HL-60 (cell line): ENCODE measurements around the gene ATL2.
A peak's percentile ranks its signal among the peaks of the same experiment; 100 is the strongest.
"Not testable (repeated sequence)": the region's sequence is repeated elsewhere in the genome, so short reads cannot be mapped to it uniquely, and the experiment has no call there.

Experiments used
- DNase-seq, 2 experiments: peaks; one replicate each; pipeline ENCODE4 v3.0.0-alpha.2; 2010 to 2020; ENCODE audit warnings: low read depth in 1 of 2, low spot score in 1 of 2
- H3K27ac ChIP-seq: fragments of 250-450 bp; sonication (Bioruptor Pico); replicated peaks from 2 replicates; pipeline ENCODE4 v1.5.1; 2020; ENCODE audit warnings: mild to moderate bottlenecking, moderate library complexity
- H3K27me3 ChIP-seq: fragments of 250-450 bp; sonication (Bioruptor Pico); 2 replicates; pipeline ENCODE4 v1.5.1; 2021; ENCODE audit warnings: mild to moderate bottlenecking, moderate library complexity; ENCODE audit not compliant: insufficient read depth, poor library complexity, severe bottlenecking
- H3K4me3 ChIP-seq: replicated peaks from 2 replicates; pipeline ENCODE4 v1.5.1; 2011; ENCODE audit warnings: mild to moderate bottlenecking, control low read depth, low read length; ENCODE audit not compliant: insufficient read depth
- CTCF ChIP-seq: IDR thresholded peaks from one replicate; pipeline ENCODE4 v1.5.1; 2011; ENCODE audit warnings: low read length, control low read depth, inconsistent platforms; ENCODE audit not compliant: insufficient read depth
- GABPA ChIP-seq: IDR thresholded peaks from 2 replicates; pipeline ENCODE4 v1.6.1; 2012; ENCODE audit warnings: low read depth
- POLR2AphosphoS5 ChIP-seq: IDR thresholded peaks from 2 replicates; pipeline ENCODE4 v1.6.1; 2012; ENCODE audit warnings: low read depth
- REST ChIP-seq: IDR thresholded peaks from 2 replicates; pipeline ENCODE4 v1.6.1; 2012; ENCODE audit warnings: low read depth; ENCODE audit not compliant: insufficient replicate concordance
- SPI1 ChIP-seq: IDR thresholded peaks from 2 replicates; pipeline ENCODE4 v1.6.1; 2012; ENCODE audit warnings: low read depth, mild to moderate bottlenecking, borderline replicate concordance

ATL2 gene

GRCh38 chr2:38260972-38261371, 116.1 kb downstream of the ATL2 start:
- TF ChIP-seq POLR2AphosphoS5, result no peak
- no peak for TF ChIP-seq GABPA
- no peak for TF ChIP-seq REST
- no peak for TF ChIP-seq CTCF
- TF ChIP-seq SPI1, result no peak
- no peak overlapping the region for H3K27ac ChIP-seq
- DNase-seq, result no peak
- no peak overlapping the region for H3K4me3 ChIP-seq
- no peaks in the 10 kb centered on the region for H3K27me3 ChIP-seq

GRCh38 chr2:38260469-38260868, 116.6 kb downstream of the ATL2 start:
- TF ChIP-seq REST, result no peak
- Histone ChIP-seq H3K4me3 (no peak overlapping the region), H3K27me3 (no peaks in the 10 kb centered on the region), H3K27ac (no peak overlapping the region)
- DNase-seq, result no peak

- TF ChIP-seq GABPA, result no peak
- no peak for TF ChIP-seq CTCF
- no peak for TF ChIP-seq SPI1
- TF ChIP-seq POLR2AphosphoS5, result no peak
- TF ChIP-seq REST, result no peak
- Histone ChIP-seq H3K27me3 (no peaks in the 10 kb centered on the region), H3K4me3 (no peak overlapping the region), H3K27ac (peak overlapping the region; percentile 49)
- peak; percentile 14 to 51 for DNase-seq
Measured at GRCh38 chr2:38259311-38259710, 117.8 kb downstream of the ATL2 start.

GRCh38 chr2:38257680-38258079, 119.4 kb downstream of the ATL2 start:
- DNase-seq, H3K27me3 ChIP-seq, H3K4me3 ChIP-seq, H3K27ac ChIP-seq: not testable (repeated sequence)
